NCI-H1048 (cell line): Measurements from ENCODE around the gene OR2J3.
"Not testable (repeated sequence)": the region's sequence is repeated elsewhere in the genome, so short reads cannot be mapped to it uniquely, and the experiment has no call there.

ENCODE experiments used
- DNase-seq: peaks from one replicate; lab custom pipeline; 2025; lab: John Stamatoyannopoulos, UW

The OR2J3 gene

DNA sequence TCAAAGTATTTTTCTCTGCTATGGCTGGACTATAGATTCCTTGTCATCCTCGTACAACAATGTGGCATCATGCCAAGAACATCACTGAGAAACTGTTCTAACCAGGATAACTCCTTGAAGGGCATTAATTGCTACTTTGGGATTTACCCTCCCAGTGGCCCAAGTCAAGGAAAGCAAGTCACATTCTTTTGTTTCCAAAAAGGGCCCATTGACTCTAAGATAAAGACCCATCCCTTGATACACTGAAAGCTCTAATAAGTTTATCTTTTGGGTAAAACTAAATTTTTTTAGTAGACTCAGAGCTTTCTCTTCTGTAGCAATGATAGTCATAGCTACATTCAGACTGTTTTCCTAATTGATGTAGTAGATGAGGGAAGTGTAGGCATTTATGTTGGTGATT, at the start of gene OR2J3:
TSS of gene OR2J3 (plus strand) at position 301 of the 400 bp plus-strand sequence. CDS start 3,833 bp downstream, outside the sequence.
- DNase-seq = no peak

GRCh38 chr6:29071831-29072723, 35.8 kb upstream of the OR2J3 start:
- DNase-seq = no peak

DNA sequence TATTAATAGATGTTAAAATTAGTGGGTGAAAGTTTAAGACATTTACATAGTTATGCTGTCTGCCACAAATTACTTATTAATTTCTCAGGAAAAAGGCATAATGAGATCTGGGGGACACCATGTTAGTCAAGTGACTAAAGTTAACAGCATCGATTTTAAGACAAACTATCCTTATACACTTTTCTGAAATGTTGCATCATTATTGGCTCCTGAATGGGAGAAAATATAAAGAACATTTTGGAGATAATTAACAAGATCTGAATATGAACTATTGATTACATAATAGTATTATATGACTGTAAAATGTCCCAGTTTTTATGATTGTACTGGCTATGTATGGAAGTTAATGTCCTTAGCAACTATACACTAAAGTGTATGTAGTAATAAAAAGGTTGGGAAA, 28.7 kb upstream of the OR2J3 start:
- no peak for DNase-seq

- no peak for DNase-seq
Measured at GRCh38 chr6:29081312-29081711, 26.5 kb upstream of the OR2J3 start.

GRCh38 chr6:29082457-29082856, 25.4 kb upstream of the OR2J3 start:
- DNase-seq = no peak

- DNase-seq = no peak
Measured at GRCh38 chr6:29087213-29087612, 20.6 kb upstream of the OR2J3 start, which contains the start of gene OR2B3. Gene OR2B3, minus strand, starts transcription at chr6:29087313. Its CDS starts 65 bp downstream, at chr6:29087248.

GRCh38 chr6:29092957-29093356, 14.9 kb upstream of the OR2J3 start:
- DNase-seq = no peak

GRCh38 chr6:29097803-29098202, 10.1 kb upstream of the OR2J3 start:
- DNase-seq = no peak

GRCh38 chr6:29099190-29099589, 8.7 kb upstream of the OR2J3 start, which contains the start of gene OR2J1:
Gene OR2J1, plus strand, starts transcription at chr6:29099490. Its CDS starts 1,453 bp downstream, at chr6:29100943.
- no peak for DNase-seq

DNA sequence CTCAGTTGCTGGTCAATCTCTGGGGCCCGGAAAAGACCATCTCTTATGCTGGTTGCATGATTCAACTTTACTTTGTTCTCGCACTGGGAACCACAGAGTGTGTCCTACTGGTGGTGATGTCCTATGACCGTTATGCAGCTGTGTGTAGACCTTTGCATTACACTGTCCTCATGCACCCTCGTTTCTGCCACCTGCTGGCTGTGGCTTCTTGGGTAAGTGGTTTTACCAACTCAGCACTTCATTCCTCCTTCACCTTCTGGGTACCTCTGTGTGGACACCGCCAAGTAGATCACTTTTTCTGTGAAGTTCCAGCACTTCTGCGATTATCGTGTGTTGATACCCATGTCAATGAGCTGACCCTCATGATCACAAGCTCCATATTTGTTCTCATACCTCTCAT, 4.3 kb downstream of the OR2J3 start:
- no peak for DNase-seq

- DNase-seq = not testable (repeated sequence)
Measured at GRCh38 chr6:29114964-29115363, 7.1 kb downstream of the OR2J3 start.

GRCh38 chr6:29129326-29130012, 21.6 kb downstream of the OR2J3 start:
- no peak for DNase-seq

GRCh38 chr6:29130644-29131043, 22.8 kb downstream of the OR2J3 start:
- DNase-seq = no peak

- no peak for DNase-seq
Measured at GRCh38 chr6:29131691-29132090, 23.8 kb downstream of the OR2J3 start.

DNA sequence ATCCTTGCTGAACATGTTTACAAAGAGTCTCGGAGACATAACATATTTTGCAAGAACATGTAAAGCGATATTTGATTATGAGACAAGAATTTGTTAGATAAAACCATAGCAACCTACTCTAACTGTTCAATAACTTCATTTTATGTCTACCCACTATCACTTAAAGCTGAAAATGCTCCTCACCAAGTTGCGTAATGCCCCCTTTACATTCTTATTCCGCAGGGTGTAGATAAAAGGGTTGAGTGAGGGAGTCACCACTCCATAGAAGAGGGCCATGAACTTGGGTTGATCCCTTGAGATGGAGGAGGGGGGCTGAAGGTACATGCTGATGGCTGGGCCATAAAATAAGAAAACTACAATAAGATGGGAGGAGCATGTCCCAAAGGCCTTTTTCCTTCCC, 29.9 kb downstream of the OR2J3 start:
- DNase-seq = no peak

- DNase-seq = no peak
Measured at GRCh38 chr6:29141606-29142005, 33.7 kb downstream of the OR2J3 start.

DNA sequence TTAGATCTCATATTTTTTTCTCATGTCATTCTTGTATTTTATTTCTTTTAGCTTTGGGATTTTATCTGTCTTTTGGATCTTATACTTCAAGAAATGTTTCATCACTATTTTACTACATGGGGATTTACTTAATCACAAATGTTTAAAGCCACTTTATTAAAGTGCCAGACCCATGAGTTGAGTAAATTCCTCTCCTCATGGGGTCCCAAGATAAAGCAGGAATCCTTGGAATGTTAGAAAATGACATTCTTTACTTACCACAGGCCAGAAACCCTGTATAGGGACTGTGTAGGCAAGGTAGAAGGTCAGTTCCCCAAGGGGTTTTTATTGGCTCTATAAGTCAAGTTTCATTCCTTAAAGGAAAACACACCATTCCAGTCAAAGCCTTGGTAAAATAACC, 34.5 kb downstream of the OR2J3 start:
- DNase-seq = no peak

GRCh38 chr6:29146179-29146578, 38.3 kb downstream of the OR2J3 start:
- no peak for DNase-seq

- DNase-seq = no peak
Measured at GRCh38 chr6:29147074-29147473, 39.2 kb downstream of the OR2J3 start.

DNA sequence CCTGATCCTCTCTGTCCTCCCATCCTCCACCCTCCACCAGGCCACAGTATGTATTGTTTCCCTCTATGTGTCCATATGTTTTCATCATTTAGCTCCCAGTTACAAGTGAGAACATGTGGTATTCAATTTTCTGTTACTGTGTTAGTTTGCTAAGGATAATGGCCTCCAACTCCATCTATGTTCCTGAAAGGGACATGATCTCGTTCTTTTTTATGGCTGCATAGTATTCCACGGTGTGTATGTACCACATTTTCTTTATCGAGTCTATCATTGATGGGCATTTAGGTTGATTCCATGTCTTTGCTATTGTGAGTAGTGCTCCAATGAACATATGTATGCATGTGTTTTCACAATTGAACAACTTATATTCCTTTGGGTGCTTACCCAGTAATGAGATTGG, 41.6 kb downstream of the OR2J3 start:
- DNase-seq = not testable (repeated sequence)

- DNase-seq = no peak
Measured at GRCh38 chr6:29153083-29153482, 45.2 kb downstream of the OR2J3 start.

- DNase-seq = not testable (repeated sequence)
Measured at GRCh38 chr6:29155182-29155581, 47.3 kb downstream of the OR2J3 start.

- not testable (repeated sequence) for DNase-seq
Measured at GRCh38 chr6:29159922-29160321, 52.1 kb downstream of the OR2J3 start.
